A549 (cell line): ENCODE measurements around the gene MAGEA8. TPM values are rescaled to one million over a fixed set of nuclear protein-coding genes. Genes with fewer than 3 reads are reported as not detected.

ENCODE experiments used
- ATAC-seq, 2 experiments: fragments of 200-7000 bp in 1 of 2; fragments of >200 bp in 1 of 2; cut with Nextera tagmentation in 1 of 2; cut with Tn5 transposase in 1 of 2; 3 replicates each; pipeline versions ENCODE4 v1.8.0 to v1.9.1; 2018 to 2020; ENCODE audit warnings: mild to moderate bottlenecking in 1 of 2, moderate library complexity in 1 of 2
- CTCF ChIA-PET: fragments of 300-600 bp; sonication (Branson Sonifier 250); formaldehyde crosslinking; extraction: SDS; loops from one replicate; lab custom pipeline; 2021; ENCODE audit warnings: antibody characterized with exemption, inconsistent platforms; lab: Yijun Ruan, JAX
- POLR2A ChIA-PET: fragments of 350-600 bp; formaldehyde crosslinking; extraction: SDS; loops from one replicate; lab custom pipeline; 2021; ENCODE audit warnings: antibody characterized with exemption, inconsistent platforms; lab: Yijun Ruan, JAX
- DNase-seq, 2 experiments: peaks; one replicate each; pipeline versions ENCODE4 v3.0.0 to v3.0.0-alpha.2; 2011 to 2016; ENCODE audit warnings: low read depth in 1 of 2, low spot score in 1 of 2
- FAIRE-seq: peaks from 2 replicates; lab custom pipeline; 2011; peaks lifted over from hg19 to GRCh38; lab: Jason Lieb, UNC
- H3K27ac ChIP-seq, 2 experiments: fragments of >200 bp; sonication (Bioruptor Twin); formaldehyde crosslinking; 3 replicates each; pipeline ENCODE4 v1.5.1; 2016 to 2017
- H3K4me1 ChIP-seq: fragments of >200 bp; sonication (Bioruptor Twin); formaldehyde crosslinking; 3 replicates; pipeline ENCODE4 v1.6.1; 2016
- H3K4me2 ChIP-seq: fragments of >200 bp; sonication (Bioruptor Twin); formaldehyde crosslinking; 3 replicates; pipeline ENCODE4 v1.6.1; 2016
- H3K4me3 ChIP-seq: fragments of >200 bp; sonication (Bioruptor Twin); formaldehyde crosslinking; 3 replicates; pipeline ENCODE4 v1.5.1; 2016
- H3K9me3 ChIP-seq: fragments of >200 bp; sonication (Bioruptor Twin); formaldehyde crosslinking; 3 replicates; pipeline ENCODE4 v1.6.1; 2016
- BCL3 ChIP-seq: fragments of >200 bp; sonication (Bioruptor Twin); formaldehyde crosslinking; IDR thresholded peaks from 3 replicates; pipeline ENCODE4 v1.6.1; 2016
- CBX2 ChIP-seq: fragments of 200-600 bp; sonication (generic); IDR thresholded peaks from 2 replicates; pipeline ENCODE4 v1.6.1; 2016; ENCODE audit warnings: low read depth, mild to moderate bottlenecking, borderline replicate concordance
- EHF ChIP-seq: fragments of 250-450 bp; sonication (Bioruptor Pico); IDR thresholded peaks from 2 replicates; pipeline ENCODE4 v1.5.0; 2020; ENCODE audit warnings: mild to moderate bottlenecking
- ELK1 ChIP-seq: fragments of 150-350 bp; IDR thresholded peaks from 2 replicates; pipeline ENCODE4 v1.6.1; 2014; ENCODE audit warnings: low read depth, mild to moderate bottlenecking, low read length
- ESRRA ChIP-seq: fragments of 150-350 bp; IDR thresholded peaks from 2 replicates; pipeline ENCODE4 v1.6.1; 2014; ENCODE audit warnings: mild to moderate bottlenecking, low read length, borderline replicate concordance
- HOXA7 ChIP-seq: fragments of 250-450 bp; sonication (Bioruptor Pico); IDR thresholded peaks from 2 replicates; pipeline ENCODE4 v1.5.0; 2020; ENCODE audit warnings: mild to moderate bottlenecking, moderate library complexity
- HOXB13 ChIP-seq: fragments of 250-450 bp; sonication (Bioruptor Pico); IDR thresholded peaks from 2 replicates; pipeline ENCODE4 v1.5.0; 2020; ENCODE audit warnings: low read depth, mild to moderate bottlenecking, moderate library complexity
- KDM1A ChIP-seq: fragments of 200-600 bp; sonication (generic); IDR thresholded peaks from 2 replicates; pipeline ENCODE4 v1.6.1; 2016; ENCODE audit warnings: low read depth, mild to moderate bottlenecking
- MAFK ChIP-seq: fragments of 450-650 bp; IDR thresholded peaks from 2 replicates; pipeline ENCODE4 v1.6.1; 2014; ENCODE audit not compliant: partially characterized antibody
- NFE2L2 ChIP-seq: fragments of 150-350 bp; conservative IDR thresholded peaks from 2 replicates; pipeline ENCODE4 v1.6.1; 2014; ENCODE audit warnings: low read length
- PHF8 ChIP-seq: fragments of 200-600 bp; sonication (generic); IDR thresholded peaks from 2 replicates; pipeline ENCODE4 v1.6.1; 2016; ENCODE audit warnings: low read depth, mild to moderate bottlenecking, antibody characterized with exemption, moderate library complexity, borderline replicate concordance
- POLR2A ChIP-seq: IDR thresholded peaks from 2 replicates; pipeline ENCODE4 v1.6.1; 2012; ENCODE audit warnings: mild to moderate bottlenecking, low read length
- RAD21 ChIP-seq, 2 experiments: fragments of >200 bp in 1 of 2; sonication (Bioruptor Twin) in 1 of 2; formaldehyde crosslinking in 1 of 2; IDR thresholded peaks in 1 of 2; conservative IDR thresholded peaks in 1 of 2; 2 replicates in 1 of 2; 3 replicates in 1 of 2; pipeline ENCODE4 v1.6.1; 2012 to 2018; ENCODE audit warnings: inconsistent platforms in 1 of 2
- RFX5 ChIP-seq: fragments of 450-650 bp; IDR thresholded peaks from 2 replicates; pipeline ENCODE4 v1.7.1; 2014; ENCODE audit warnings: antibody characterized with exemption, mild to moderate bottlenecking, moderate library complexity
- TFCP2L1 ChIP-seq: fragments of 250-450 bp; sonication (Bioruptor Pico); IDR thresholded peaks from 2 replicates; pipeline ENCODE4 v1.5.0; 2021; ENCODE audit warnings: mild to moderate bottlenecking
- TP53 ChIP-seq: fragments of 250-450 bp; sonication (Bioruptor Pico); IDR thresholded peaks from 2 replicates; pipeline ENCODE4 v1.5.0; 2021; ENCODE audit warnings: mild to moderate bottlenecking, moderate library complexity
- ZSCAN20 ChIP-seq: fragments of 250-450 bp; sonication (Bioruptor Pico); IDR thresholded peaks from 2 replicates; pipeline ENCODE4 v1.8.0; 2022; ENCODE audit warnings: mild to moderate bottlenecking, moderate library complexity
- WGBS: methylation state at CpG from one replicate; pipeline ENCODE4 v1.1.6; 2017; ENCODE audit errors: missing lambda C conversion rate; 5-methylcytosine and 5-hydroxymethylcytosine counted together
- polyA plus RNA-seq, 4 experiments: library from polyadenylated mRNA; depleted of rRNA in 3 of 4; stranded (reverse); fragments of >200 nt; fragmentation: RNase III in 1 of 4; extraction: RNeasy Plus Mini Kit Qiagen cat#74134 plus additional on column Dnase treatment in 1 of 4; gene quantifications; 2 replicates in 3 of 4; 3 replicates in 1 of 4; pipeline ENCODE4 v1.2.3, GENCODE V29; 2011 to 2017
- TF ChIP-seq, protein P1 (sequence below): IDR thresholded peaks from 2 replicates; pipeline ENCODE4 v1.6.1; 2012; ENCODE audit warnings: low read depth, borderline replicate concordance
- TF ChIP-seq, protein P2 (sequence below): IDR thresholded peaks from 2 replicates; pipeline ENCODE4 v1.6.1; 2012
- TF ChIP-seq, protein P3 (sequence below): fragments of 250-450 bp; sonication (Bioruptor Pico); IDR thresholded peaks from 2 replicates; pipeline ENCODE4 v1.5.0; 2021; ENCODE audit warnings: mild to moderate bottlenecking, moderate library complexity, borderline replicate concordance

Gene MAGEA8
- polyA plus RNA-seq, 2 of the 4 experiments (the other 2 are of a cell fraction) = not detected

- WGBS = 0% methylated on average over 1 of the region's 1 CpG
Measured at GRCh38 chrX:149898554-149898953, 17.6 kb downstream of the MAGEA8 start.

DNA sequence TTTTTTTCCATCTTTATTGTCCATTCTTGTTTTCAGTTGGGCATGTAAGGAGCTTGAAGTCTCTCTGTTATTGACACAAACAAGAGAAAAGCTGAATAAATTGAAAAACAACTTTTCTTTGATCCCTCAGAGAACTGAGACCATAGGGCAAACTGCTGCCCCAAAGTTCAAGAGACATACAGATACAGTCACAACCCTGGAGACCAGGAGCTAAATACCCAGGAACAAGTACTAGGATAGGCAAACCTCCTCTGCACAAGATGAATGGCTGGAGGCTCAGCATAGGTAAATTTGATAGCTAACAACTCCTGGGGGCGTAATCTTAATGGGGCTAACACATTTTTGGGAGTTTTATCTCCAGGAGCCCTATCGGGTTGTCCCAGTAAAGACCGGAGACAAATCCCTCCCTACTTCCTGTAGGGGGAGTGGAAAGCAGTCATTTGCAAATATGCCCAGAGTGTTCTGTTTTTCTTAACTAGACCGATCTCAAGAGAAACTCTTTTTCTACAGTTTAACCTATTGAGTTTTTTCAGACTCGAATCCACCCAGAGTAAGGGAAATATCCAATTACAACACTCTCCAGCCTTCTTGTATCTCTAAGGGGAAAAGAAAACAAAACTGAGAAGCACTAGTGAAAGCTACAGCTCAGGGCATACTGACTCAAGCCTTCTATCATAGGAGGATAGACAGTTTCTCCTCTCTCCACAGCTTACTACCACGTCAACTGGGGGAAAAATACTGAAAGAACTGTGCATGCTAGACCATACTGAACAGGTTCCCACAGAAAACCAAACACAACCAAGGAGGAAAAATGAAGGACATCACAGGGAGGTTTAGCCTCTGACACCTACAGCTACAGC lies 23.1 kb downstream of the MAGEA8 start:
- Histone ChIP-seq H3K4me1 (no peaks in the 10 kb centered on the region), H3K9me3 (no peaks in the 10 kb centered on the region), H3K4me2 (peak overlapping the region; percentile 59), H3K27ac (no peak overlapping the region), H3K4me3 (peak overlapping the region; percentile 18; the same call in 1 of the 3 replicates)
- FAIRE-seq (no peak), ATAC-seq (peak; percentile 62 to 82; a peak in 4 of 6 replicates), DNase-seq (peak; percentile 3 to 4)
- TF ChIP-seq HOXB13 (no peak), EHF (CRISPR knock-in tag) (no peak), BCL3 (no peak)
- TF ChIP-seq, protein P1, sequence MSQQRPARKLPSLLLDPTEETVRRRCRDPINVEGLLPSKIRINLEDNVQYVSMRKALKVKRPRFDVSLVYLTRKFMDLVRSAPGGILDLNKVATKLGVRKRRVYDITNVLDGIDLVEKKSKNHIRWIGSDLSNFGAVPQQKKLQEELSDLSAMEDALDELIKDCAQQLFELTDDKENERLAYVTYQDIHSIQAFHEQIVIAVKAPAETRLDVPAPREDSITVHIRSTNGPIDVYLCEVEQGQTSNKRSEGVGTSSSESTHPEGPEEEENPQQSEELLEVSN = no peak
- 17% methylated on average over 6 of the region's 6 CpGs for WGBS
- ChIA-PET CTCF (no interaction called here), POLR2A (no interaction called here)

More at GRCh38 chrX:149898554-149898953, 17.6 kb downstream of the MAGEA8 start:
- TF ChIP-seq RAD21 (conservative IDR thresholded peaks at IDR 0.05 in 1 of 2, IDR thresholded peaks at IDR 0.05 in 1 of 2) = no peak
- TF ChIP-seq RFX5 = no peak
- no peak for TF ChIP-seq TP53
- TF ChIP-seq, protein P2, sequence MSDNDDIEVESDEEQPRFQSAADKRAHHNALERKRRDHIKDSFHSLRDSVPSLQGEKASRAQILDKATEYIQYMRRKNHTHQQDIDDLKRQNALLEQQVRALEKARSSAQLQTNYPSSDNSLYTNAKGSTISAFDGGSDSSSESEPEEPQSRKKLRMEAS = no peak
- TF ChIP-seq HOXA7 (CRISPR knock-in tag) = no peak
- TF ChIP-seq, protein P1 = no peak
- no peak for TF ChIP-seq ZSCAN20 (CRISPR knock-in tag)
- TF ChIP-seq PHF8 = no peak
- TF ChIP-seq NFE2L2 = no peak
- TF ChIP-seq MAFK = no peak
- no peak for TF ChIP-seq KDM1A
- no peak for TF ChIP-seq ESRRA
- no peak for TF ChIP-seq ELK1
- no peak for TF ChIP-seq POLR2A
- no peak for TF ChIP-seq TFCP2L1 (CRISPR knock-in tag)
- TF ChIP-seq, protein P3, sequence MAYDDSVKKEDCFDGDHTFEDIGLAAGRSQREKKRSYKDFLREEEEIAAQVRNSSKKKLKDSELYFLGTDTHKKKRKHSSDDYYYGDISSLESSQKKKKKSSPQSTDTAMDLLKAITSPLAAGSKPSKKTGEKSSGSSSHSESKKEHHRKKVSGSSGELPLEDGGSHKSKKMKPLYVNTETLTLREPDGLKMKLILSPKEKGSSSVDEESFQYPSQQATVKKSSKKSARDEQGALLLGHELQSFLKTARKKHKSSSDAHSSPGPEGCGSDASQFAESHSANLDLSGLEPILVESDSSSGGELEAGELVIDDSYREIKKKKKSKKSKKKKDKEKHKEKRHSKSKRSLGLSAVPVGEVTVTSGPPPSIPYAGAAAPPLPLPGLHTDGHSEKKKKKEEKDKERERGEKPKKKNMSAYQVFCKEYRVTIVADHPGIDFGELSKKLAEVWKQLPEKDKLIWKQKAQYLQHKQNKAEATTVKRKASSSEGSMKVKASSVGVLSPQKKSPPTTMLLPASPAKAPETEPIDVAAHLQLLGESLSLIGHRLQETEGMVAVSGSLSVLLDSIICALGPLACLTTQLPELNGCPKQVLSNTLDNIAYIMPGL (CRISPR knock-in tag) = no peak
- no peak for TF ChIP-seq CBX2
- ChIA-PET CTCF (no interaction called here), POLR2A (no interaction called here)
- no peak for FAIRE-seq
- Histone ChIP-seq H3K4me3 (no peak overlapping the region), H3K27ac (no peak overlapping the region), H3K4me1 (no peaks in the 10 kb centered on the region), H3K4me2 (no peak overlapping the region), H3K9me3 (no peaks in the 10 kb centered on the region)
- ATAC-seq = no peak
- no peak for DNase-seq
